Vagina (tissue), 2 donors: ENCODE results near the gene HLA-DQB1.

Experiments used
- POLR2A ChIP-seq, 2 donors: fragments of 450-650 bp; IDR thresholded peaks; one replicate each; pipeline ENCODE4 v1.6.1; 2017; ENCODE audit warnings: antibody characterized with exemption in 2 of 2, mild to moderate bottlenecking in 2 of 2, moderate library complexity in 2 of 2
- TF ChIP-seq, protein P1 (sequence below), 3 experiments: fragments of 450-650 bp in 2 of 3; fragments of 200-600 bp in 1 of 3; sonication (generic) in 1 of 3; IDR thresholded peaks; one replicate each; pipeline ENCODE4 v1.5.1; 2017 to 2019; ENCODE audit warnings: antibody characterized with exemption in 3 of 3, mild to moderate bottlenecking in 2 of 3, moderate library complexity in 2 of 3

DNA sequence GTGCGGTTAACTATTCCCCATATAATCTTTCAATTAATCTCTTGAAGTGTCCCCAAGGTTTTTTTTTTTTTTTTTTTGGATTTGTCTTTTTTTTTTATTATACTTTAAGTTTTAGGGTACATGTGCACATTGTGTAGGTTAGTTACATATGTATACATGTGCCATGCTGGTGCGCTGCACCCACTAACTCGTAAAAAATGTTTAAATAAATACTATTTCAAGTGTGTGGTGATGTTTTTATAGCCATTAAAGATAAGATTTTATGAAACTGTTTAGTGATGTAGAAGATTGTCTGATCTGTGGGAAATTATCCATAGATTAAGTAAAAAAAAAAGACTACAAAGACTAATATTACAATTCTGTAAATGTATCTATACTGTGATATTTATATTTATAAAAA, 41.9 kb downstream of the HLA-DQB1 start:
- TF ChIP-seq, protein P1, sequence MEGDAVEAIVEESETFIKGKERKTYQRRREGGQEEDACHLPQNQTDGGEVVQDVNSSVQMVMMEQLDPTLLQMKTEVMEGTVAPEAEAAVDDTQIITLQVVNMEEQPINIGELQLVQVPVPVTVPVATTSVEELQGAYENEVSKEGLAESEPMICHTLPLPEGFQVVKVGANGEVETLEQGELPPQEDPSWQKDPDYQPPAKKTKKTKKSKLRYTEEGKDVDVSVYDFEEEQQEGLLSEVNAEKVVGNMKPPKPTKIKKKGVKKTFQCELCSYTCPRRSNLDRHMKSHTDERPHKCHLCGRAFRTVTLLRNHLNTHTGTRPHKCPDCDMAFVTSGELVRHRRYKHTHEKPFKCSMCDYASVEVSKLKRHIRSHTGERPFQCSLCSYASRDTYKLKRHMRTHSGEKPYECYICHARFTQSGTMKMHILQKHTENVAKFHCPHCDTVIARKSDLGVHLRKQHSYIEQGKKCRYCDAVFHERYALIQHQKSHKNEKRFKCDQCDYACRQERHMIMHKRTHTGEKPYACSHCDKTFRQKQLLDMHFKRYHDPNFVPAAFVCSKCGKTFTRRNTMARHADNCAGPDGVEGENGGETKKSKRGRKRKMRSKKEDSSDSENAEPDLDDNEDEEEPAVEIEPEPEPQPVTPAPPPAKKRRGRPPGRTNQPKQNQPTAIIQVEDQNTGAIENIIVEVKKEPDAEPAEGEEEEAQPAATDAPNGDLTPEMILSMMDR (IDR thresholded peaks at IDR 0.05), result no peak
- TF ChIP-seq POLR2A (IDR thresholded peaks at IDR 0.05), result no peak
